VCaP (cell line): Measurements from ENCODE around the gene ZBTB18.

Source experiments
- H3K27ac ChIP-seq: fragments of 450-650 bp; 2 replicates; pipeline ENCODE4 v1.5.1; 2017
- CTCF ChIP-seq: fragments of 450-650 bp; conservative IDR thresholded peaks from 2 replicates; pipeline ENCODE4 v1.5.1; 2017; ENCODE audit warnings: mild to moderate bottlenecking, moderate library complexity

ZBTB18 gene

GRCh38 chr1:244084763-244085162 lies 33.7 kb downstream of the ZBTB18 start:
- no peak for TF ChIP-seq CTCF
- no peak overlapping the region for H3K27ac ChIP-seq

- no peak for TF ChIP-seq CTCF
Observed at GRCh38 chr1:244085891-244086290, 34.8 kb downstream of the ZBTB18 start.

GRCh38 chr1:244087021-244087560 lies 36.0 kb downstream of the ZBTB18 start:
- no peak for TF ChIP-seq CTCF
- H3K27ac ChIP-seq: no peak overlapping the region

More at GRCh38 chr1:244085891-244086290, 34.8 kb downstream of the ZBTB18 start:
- H3K27ac ChIP-seq: no peak overlapping the region

- TF ChIP-seq CTCF: no peak
- H3K27ac ChIP-seq: no peak overlapping the region
Observed at GRCh38 chr1:244087611-244088010, 36.5 kb downstream of the ZBTB18 start.

- no peak overlapping the region for H3K27ac ChIP-seq
- no peak for TF ChIP-seq CTCF
Observed at GRCh38 chr1:244088161-244088560, 37.1 kb downstream of the ZBTB18 start.

GRCh38 chr1:244089561-244089960 lies 38.5 kb downstream of the ZBTB18 start:
- no peak for TF ChIP-seq CTCF
- no peak overlapping the region for H3K27ac ChIP-seq

GRCh38 chr1:244090645-244091044 lies 39.6 kb downstream of the ZBTB18 start:
- H3K27ac ChIP-seq: no peak overlapping the region
- no peak for TF ChIP-seq CTCF
